DOHH2 (cell line): ENCODE measurements around the gene ACTA2.

Experiments
- EZH2phosphoT487 ChIP-seq: fragments of 200-600 bp; sonication (generic); IDR thresholded peaks from 2 replicates; pipeline ENCODE4 v1.6.1; 2017; ENCODE audit warnings: borderline replicate concordance, mild to moderate bottlenecking, antibody characterized with exemption, low read length, moderate library complexity, mixed read lengths
- TF ChIP-seq, protein P1 (sequence below): fragments of 200-600 bp; sonication (generic); IDR thresholded peaks from one replicate; pipeline ENCODE4 v1.5.1; 2014; ENCODE audit warnings: antibody characterized with exemption, mild to moderate bottlenecking, low read depth, low read length; ENCODE audit not compliant: poor library complexity, severe bottlenecking

DNA sequence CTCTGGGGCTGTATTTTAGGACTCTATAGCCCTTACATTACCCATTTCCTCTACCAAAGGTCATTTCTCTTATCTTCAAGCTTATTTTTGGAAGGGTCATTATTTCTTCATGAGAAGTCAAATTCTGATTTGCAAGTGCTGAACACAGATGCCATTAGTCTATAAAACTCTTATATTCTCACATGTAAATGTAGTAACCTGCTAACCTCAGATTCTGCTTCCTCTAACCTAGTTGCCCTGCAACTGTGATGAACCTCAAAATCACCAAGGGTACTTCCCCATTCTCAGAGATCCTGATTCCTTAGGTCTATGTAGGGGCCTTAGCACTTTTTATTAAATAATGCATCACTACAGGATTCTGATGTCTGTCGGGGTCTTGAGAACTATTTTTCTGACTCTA, 44.4 kb upstream of the ACTA2 start:
- TF ChIP-seq, protein P1, sequence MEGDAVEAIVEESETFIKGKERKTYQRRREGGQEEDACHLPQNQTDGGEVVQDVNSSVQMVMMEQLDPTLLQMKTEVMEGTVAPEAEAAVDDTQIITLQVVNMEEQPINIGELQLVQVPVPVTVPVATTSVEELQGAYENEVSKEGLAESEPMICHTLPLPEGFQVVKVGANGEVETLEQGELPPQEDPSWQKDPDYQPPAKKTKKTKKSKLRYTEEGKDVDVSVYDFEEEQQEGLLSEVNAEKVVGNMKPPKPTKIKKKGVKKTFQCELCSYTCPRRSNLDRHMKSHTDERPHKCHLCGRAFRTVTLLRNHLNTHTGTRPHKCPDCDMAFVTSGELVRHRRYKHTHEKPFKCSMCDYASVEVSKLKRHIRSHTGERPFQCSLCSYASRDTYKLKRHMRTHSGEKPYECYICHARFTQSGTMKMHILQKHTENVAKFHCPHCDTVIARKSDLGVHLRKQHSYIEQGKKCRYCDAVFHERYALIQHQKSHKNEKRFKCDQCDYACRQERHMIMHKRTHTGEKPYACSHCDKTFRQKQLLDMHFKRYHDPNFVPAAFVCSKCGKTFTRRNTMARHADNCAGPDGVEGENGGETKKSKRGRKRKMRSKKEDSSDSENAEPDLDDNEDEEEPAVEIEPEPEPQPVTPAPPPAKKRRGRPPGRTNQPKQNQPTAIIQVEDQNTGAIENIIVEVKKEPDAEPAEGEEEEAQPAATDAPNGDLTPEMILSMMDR, result no peak
- TF ChIP-seq EZH2phosphoT487, result no peak
